GM12865 (cell line): Measurements from ENCODE around the gene ZNF124.

Source experiments
- DNase-seq: peaks from one replicate; pipeline ENCODE4 v3.0.0; 2010; ENCODE audit warnings: low read depth
- H3K4me3 ChIP-seq: 2 replicates; pipeline ENCODE4 v1.5.1; 2011; ENCODE audit warnings: mild to moderate bottlenecking, low read depth, low read length, control low read depth
- CTCF ChIP-seq: IDR thresholded peaks from 2 replicates; pipeline ENCODE4 v1.5.1; 2011; ENCODE audit warnings: low read length, control low read depth, low read depth, inconsistent platforms; ENCODE audit not compliant: insufficient read depth; ENCODE audit errors: missing control alignments

ZNF124 gene

GRCh38 chr1:247210376-247211117, 38.7 kb upstream of the ZNF124 start:
- no peak for TF ChIP-seq CTCF
- H3K4me3 ChIP-seq, result peak overlapping the region; percentile 98
- peak; percentile 98 for DNase-seq

GRCh38 chr1:247210062-247210375, 38.2 kb upstream of the ZNF124 start:
- H3K4me3 ChIP-seq, result peak overlapping the region; percentile 98
- no peak for DNase-seq
- TF ChIP-seq CTCF, result no peak

GRCh38 chr1:247209396-247209795, 37.6 kb upstream of the ZNF124 start:
- peak overlapping the region; percentile 98 for H3K4me3 ChIP-seq
- TF ChIP-seq CTCF, result no peak
- DNase-seq, result no peak

GRCh38 chr1:247204177-247204647, 32.4 kb upstream of the ZNF124 start:
- no peak for DNase-seq
- no peak overlapping the region for H3K4me3 ChIP-seq
- TF ChIP-seq CTCF, result no peak

GRCh38 chr1:247198781-247199180, 27.0 kb upstream of the ZNF124 start:
- DNase-seq, result no peak
- H3K4me3 ChIP-seq, result no peak overlapping the region
- no peak for TF ChIP-seq CTCF

GRCh38 chr1:247193958-247194357, 22.1 kb upstream of the ZNF124 start:
- no peak overlapping the region for H3K4me3 ChIP-seq
- DNase-seq, result no peak
- TF ChIP-seq CTCF, result no peak

GRCh38 chr1:247189981-247190798, 18.4 kb upstream of the ZNF124 start:
- TF ChIP-seq CTCF, result no peak
- DNase-seq, result no peak
- H3K4me3 ChIP-seq, result no peak overlapping the region
